Spleen (tissue), 11 donors: Measurements from ENCODE around the gene ENSA. TPM values are rescaled to one million over a fixed set of nuclear protein-coding genes. Genes with fewer than 3 reads are reported as not detected.
"Not testable (repeated sequence)": the region's sequence is repeated elsewhere in the genome, so short reads cannot be mapped to it uniquely, and the experiment has no call there.

ENCODE experiments used
- DNase-seq: peaks from one replicate; pipeline ENCODE4 v3.0.0-alpha.2; 2020
- H3K27ac ChIP-seq, 8 donors: fragments of 200-600 bp; sonication (generic) in 7 of 8; 1 replicate in 4 of 8; 2 replicates in 4 of 8; pipeline versions ENCODE4 v1.5.0 to v1.8.0; 2016 to 2021; ENCODE audit warnings: inconsistent platforms in 4 of 8, mild to moderate bottlenecking in 4 of 8, moderate library complexity in 1 of 8
- H3K27me3 ChIP-seq, 7 donors: fragments of 200-600 bp; sonication (generic) in 6 of 7; replicated peaks in 1 of 7; 1 replicate in 4 of 7; 2 replicates in 3 of 7; pipeline versions ENCODE4 v1.5.0 to v1.8.0; 2016 to 2021; ENCODE audit warnings: inconsistent platforms in 3 of 7, mild to moderate bottlenecking in 1 of 7
- H3K36me3 ChIP-seq, 6 donors: fragments of 200-600 bp; sonication (generic) in 5 of 6; 1 replicate in 4 of 6; 2 replicates in 2 of 6; pipeline versions ENCODE4 v1.5.0 to v1.8.0; 2016 to 2021; ENCODE audit warnings: inconsistent platforms in 2 of 6
- H3K4me1 ChIP-seq, 6 donors: fragments of 200-600 bp; sonication (generic) in 5 of 6; 1 replicate in 3 of 6; 2 replicates in 3 of 6; pipeline versions ENCODE4 v1.5.0 to v1.8.0; 2016 to 2021; ENCODE audit warnings: inconsistent platforms in 3 of 6
- H3K4me3 ChIP-seq, 8 donors: fragments of 200-600 bp; sonication (generic) in 7 of 8; 1 replicate in 4 of 8; 2 replicates in 4 of 8; pipeline versions ENCODE4 v1.5.0 to v1.8.0; 2016 to 2021; ENCODE audit warnings: inconsistent platforms in 4 of 8, mild to moderate bottlenecking in 4 of 8, moderate library complexity in 2 of 8
- H3K9me3 ChIP-seq, 8 donors: fragments of 200-600 bp; sonication (generic) in 7 of 8; 1 replicate in 4 of 8; 2 replicates in 4 of 8; pipeline versions ENCODE4 v1.5.0 to v1.8.0; 2016 to 2021; ENCODE audit warnings: inconsistent platforms in 4 of 8
- POLR2A ChIP-seq, 3 donors: fragments of 450-650 bp; IDR thresholded peaks; one replicate each; pipeline ENCODE4 v1.5.1; 2017; ENCODE audit warnings: antibody characterized with exemption in 3 of 3, mild to moderate bottlenecking in 1 of 3
- POLR2AphosphoS5 ChIP-seq, 3 donors: sonication (generic); formaldehyde crosslinking; IDR thresholded peaks; one replicate each; pipeline ENCODE4 v1.5.1; 2017; ENCODE audit warnings: antibody characterized with exemption in 3 of 3
- WGBS, 5 donors: extraction: QIAGEN DNeasy Blood & Tissue Kit in 3 of 5; methylation state at CpG; one replicate each; pipeline versions ENCODE4 v1.1.5 to v1.1.7; 2013 to 2018; 5-methylcytosine and 5-hydroxymethylcytosine counted together
- intact Hi-C: fragments of 100-400 bp; cut with DNase I; formaldehyde crosslinking; loops from one replicate; pipeline ENCODE4 v1.15.0; 2023; ENCODE audit warnings: low total_unique reads
- polyA plus RNA-seq, 3 donors: library from polyadenylated mRNA; stranded (reverse); fragments of 200-250 nt; gene quantifications; one replicate each; pipeline ENCODE4 v1.2.1, GENCODE V29; 2013
- small RNA-seq, 4 donors: library from RNA; depleted of rRNA; stranded (forward); fragments of <200 nt; gene quantifications; one replicate each; pipeline ENCODE3, GENCODE V24; 2016
- total RNA-seq, 7 donors: library from RNA; depleted of rRNA in 3 of 7; stranded (reverse); fragments of >200 nt in 3 of 7; fragmentation: NEBNext Ultra II Directional in 4 of 7; extraction: Animal tissue kit (Norgen Biotek cat#: 25700) in 4 of 7; gene quantifications; one replicate each; pipeline versions ENCODE4 v1.1.0 to v1.2.1, GENCODE V29; 2016 to 2021
- donor health status: healthy with polysubstance abuse.
- donor health status: DM: no; HTN: no; CAD: no; lungs with moderate emphysema.
- donor health status: DM: no; HTN: no; CAD: no.
- donor health status: Bipolar disorder and iron deficiency.
- donor health status: healthy.
- donor health status: DM: no; HTN: no; CAD: no.
- donor health status: DM: yes; HTN: yes; CAD: no.

Gene ENSA
- total and polyA plus RNA-seq, 10 donors = 96.3 to 153 (median 126) TPM

DNA sequence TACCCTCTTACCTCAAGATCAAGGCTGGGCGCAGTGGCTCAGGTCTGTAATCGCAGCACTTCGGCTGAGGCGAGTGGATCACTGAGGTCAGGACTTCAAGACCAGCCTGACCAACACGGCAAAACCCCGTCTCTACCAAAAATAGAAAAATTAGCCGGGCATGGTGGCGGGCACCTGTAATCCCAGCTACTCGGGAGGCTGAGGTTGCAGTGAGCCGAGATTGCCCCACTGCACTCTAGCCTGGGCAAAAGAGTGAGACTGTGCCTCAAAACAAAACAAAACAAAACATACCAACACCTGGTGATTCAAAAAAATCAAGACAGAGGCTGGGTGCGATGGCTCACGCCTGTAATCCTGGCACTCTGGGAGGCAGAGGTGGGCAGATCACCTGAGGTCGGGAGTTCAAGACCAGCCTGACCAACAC is 55.8 kb downstream of the ENSA start:
- H3K9me3 ChIP-seq, intact Hi-C loops, H3K27me3 ChIP-seq: not testable (repeated sequence)
- Histone ChIP-seq H3K4me1 (peaks cover 72 to 90% (median 76%) of the 10 kb centered on the region in 6 donors), H3K27ac (peak overlapping the region; percentile 68 to 100 (median 100)), H3K4me3 (peak overlapping the region; percentile 3 to 96 (median 82)), H3K36me3 (peaks cover 0 to 98% (median 62%) of the 10 kb centered on the region in 6 donors)
- peak; percentile 61 to 85 (median 63) for TF ChIP-seq POLR2AphosphoS5 (IDR thresholded peaks at IDR 0.05)
- 58 to 80% (median 66%) methylated on average over 13 of the region's 13 CpGs for WGBS, 5 donors
- peak; percentile 76 for DNase-seq

DNA sequence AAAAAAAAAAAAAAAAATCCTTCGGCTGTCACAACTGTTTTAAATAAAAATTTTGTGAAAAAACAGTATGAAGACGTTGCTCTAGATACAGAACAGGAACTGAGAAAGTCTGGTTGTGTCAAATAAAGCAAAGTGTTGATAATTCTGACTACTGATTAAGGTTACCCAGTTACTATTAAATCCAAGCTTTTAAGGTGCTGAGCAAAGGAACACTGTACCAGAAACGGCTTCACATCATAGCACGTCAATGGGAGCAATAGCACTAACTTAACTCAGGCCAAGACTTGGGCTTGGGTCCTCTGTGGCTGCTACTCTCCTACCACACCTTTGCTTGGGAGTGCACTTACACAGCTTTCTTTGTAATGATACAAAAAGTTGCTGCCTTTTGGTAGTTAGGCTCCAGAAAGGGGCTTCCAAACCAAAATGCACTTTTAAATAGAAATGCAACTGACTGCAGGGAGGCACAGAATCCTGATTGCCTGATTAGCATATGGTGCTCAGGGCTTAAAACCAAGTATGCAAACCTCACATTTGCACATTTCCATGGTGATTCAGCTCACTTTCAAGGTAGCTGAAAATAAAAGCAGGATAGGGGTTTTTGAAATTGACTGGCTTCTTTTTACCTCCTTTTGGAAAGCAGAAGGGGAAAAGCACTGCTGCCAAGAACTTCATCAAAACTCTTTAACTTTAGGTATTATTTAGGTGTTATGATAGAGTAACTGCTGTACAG is 56.3 kb downstream of the ENSA start:
- peak overlapping the region; percentile 68 to 100 (median 100) for H3K27ac ChIP-seq
- peaks cover 77 to 96% (median 82%) of the 10 kb centered on the region in 6 donors for H3K4me1 ChIP-seq
- peak overlapping the region in 7 of 8 donors; percentile 3 to 96 (median 81) for H3K4me3 ChIP-seq
- H3K9me3 ChIP-seq = no peaks in the 10 kb centered on the region
- 28 to 57% (median 40%) methylated on average over 4 of the region's 4 CpGs for WGBS, 5 donors
- intact Hi-C loops = no loop called here
- H3K36me3 ChIP-seq = peaks cover 0 to 94% (median 62%) of the 10 kb centered on the region in 6 donors
- H3K27me3 ChIP-seq = no peaks in the 10 kb centered on the region
- peak; percentile 3 for DNase-seq
- TF ChIP-seq POLR2AphosphoS5 (IDR thresholded peaks at IDR 0.05) (peak in 1 of 3 donors; percentile 81), POLR2A (IDR thresholded peaks at IDR 0.05) (no peak)

Small RNA genes within 50 kb of the gene (small RNA-seq; reads per million reads assigned to genes)
- gene RF00015 = 0 reads per million in 4 donors
- gene RF00561 = 0 reads per million in 4 donors

Other genes starting within 250 kb of the ENSA start
- 10 to 100 TPM; 14.6 to 30.4 (median 23.5) TPM for gene TARS2, start 142.2 kb downstream of the ENSA start, total RNA-seq
- 10 to 100 TPM; 18.7 to 19.4 (median 18.9) TPM for gene TARS2, start 142.2 kb downstream of the ENSA start, polyA plus RNA-seq
- gene ECM1, start 121.5 kb downstream of the ENSA start, total RNA-seq = 10 to 100 TPM in 5 of 7 donors, 1 to 10 TPM in 2; 6.6 to 16.5 (median 13.6) TPM
- gene ECM1, start 121.5 kb downstream of the ENSA start, polyA plus RNA-seq = 1 to 10 TPM; 2.7 to 6.8 (median 6.4) TPM
- 1 to 10 TPM in 1 of 7 donors, under 1 TPM in 1, not detected in 5; 0.97 to 1.9 TPM for gene FALEC, start 113.9 kb downstream of the ENSA start, total RNA-seq
- under 1 TPM in 2 of 3 donors, not detected in 1; 0.20 to 0.29 TPM for gene FALEC, start 113.9 kb downstream of the ENSA start, polyA plus RNA-seq
- 10 to 100 TPM in 5 of 7 donors, 1 to 10 TPM in 2; 2.8 to 19.1 (median 12.4) TPM for gene ADAMTSL4, start 80.2 kb downstream of the ENSA start, total RNA-seq
- gene ADAMTSL4, start 80.2 kb downstream of the ENSA start, polyA plus RNA-seq = 10 to 100 TPM in 1 of 3 donors, 1 to 10 TPM in 2; 5.0 to 10.9 (median 9.4) TPM
- gene MCL1, start 50.0 kb downstream of the ENSA start, total RNA-seq = 100 to 1,000 TPM; 261 to 435 (median 336) TPM
- 100 to 1,000 TPM in 1 of 3 donors, 10 to 100 TPM in 2; 75.8 to 118 (median 85.9) TPM for gene MCL1, start 50.0 kb downstream of the ENSA start, polyA plus RNA-seq
- gene GOLPH3L, start 67.5 kb upstream of the ENSA start, total RNA-seq = 10 to 100 TPM; 21.9 to 31.0 (median 27.1) TPM
- 10 to 100 TPM in 1 of 3 donors, 1 to 10 TPM in 2; 9.0 to 12.2 (median 9.3) TPM for gene GOLPH3L, start 67.5 kb upstream of the ENSA start, polyA plus RNA-seq
- 10 to 100 TPM in 1 of 7 donors, 1 to 10 TPM in 6; 3.0 to 14.1 (median 4.7) TPM for gene HORMAD1, start 91.3 kb upstream of the ENSA start, total RNA-seq
- 1 to 10 TPM in 1 of 3 donors, under 1 TPM in 2; 0.41 to 1.8 (median 0.70) TPM for gene HORMAD1, start 91.3 kb upstream of the ENSA start, polyA plus RNA-seq
- gene CTSS, start 136.2 kb upstream of the ENSA start, total RNA-seq = 100 to 1,000 TPM; 495 to 685 (median 618) TPM
- 100 to 1,000 TPM; 117 to 181 (median 137) TPM for gene CTSS, start 136.2 kb upstream of the ENSA start, polyA plus RNA-seq
- 10 to 100 TPM; 11.5 to 23.6 (median 20.6) TPM for gene CTSK, start 178.6 kb upstream of the ENSA start, total RNA-seq
- 10 to 100 TPM; 28.5 to 68.2 (median 49.2) TPM for gene CTSK, start 178.6 kb upstream of the ENSA start, polyA plus RNA-seq
- 10 to 100 TPM; 43.6 to 72.8 (median 53.7) TPM for gene ARNT, start 247.0 kb upstream of the ENSA start, total RNA-seq
- 10 to 100 TPM in 2 of 3 donors, 1 to 10 TPM in 1; 8.3 to 13.7 (median 10.5) TPM for gene ARNT, start 247.0 kb upstream of the ENSA start, polyA plus RNA-seq